Muscle of arm (tissue), 12 donors: ENCODE data around the gene WLS. TPM values are rescaled to one million over a fixed set of nuclear protein-coding genes. Genes with fewer than 3 reads are reported as not detected.

ENCODE experiments used
- DNase-seq: peaks from one replicate; pipeline ENCODE4 v3.0.0-alpha.2; 2013
- polyA plus RNA-seq, 12 donors: library from polyadenylated mRNA; unstranded; fragments of 120-200 nt; gene quantifications; one replicate each; pipeline ENCODE4 v1.2.1, GENCODE V29; 2013; ENCODE audit not compliant: insufficient read length in 12 of 12

The WLS gene
- polyA plus RNA-seq, 12 donors = 76.9 to 172 (median 102) TPM; not detected in 1

DNA sequence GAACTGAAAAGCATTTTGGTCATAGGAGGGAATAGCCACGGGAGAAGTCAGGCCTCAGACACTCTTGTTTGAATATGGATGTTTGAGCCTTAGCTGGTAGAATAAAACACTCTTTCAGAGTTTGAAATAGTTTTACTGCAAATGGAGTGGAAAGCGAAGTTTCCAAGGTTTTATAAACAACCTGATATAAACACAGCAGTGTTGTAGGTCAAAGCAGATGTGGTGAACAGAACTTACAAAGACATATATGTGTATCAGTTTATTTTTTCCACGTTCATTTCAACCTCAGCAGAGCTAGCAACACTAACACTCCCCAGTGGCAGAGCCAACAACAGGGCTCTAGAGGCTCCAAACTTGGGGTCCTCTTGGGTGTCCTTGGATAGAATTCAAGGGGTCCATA, 89.9 kb downstream of the WLS start:
- DNase-seq = no peak

DNA sequence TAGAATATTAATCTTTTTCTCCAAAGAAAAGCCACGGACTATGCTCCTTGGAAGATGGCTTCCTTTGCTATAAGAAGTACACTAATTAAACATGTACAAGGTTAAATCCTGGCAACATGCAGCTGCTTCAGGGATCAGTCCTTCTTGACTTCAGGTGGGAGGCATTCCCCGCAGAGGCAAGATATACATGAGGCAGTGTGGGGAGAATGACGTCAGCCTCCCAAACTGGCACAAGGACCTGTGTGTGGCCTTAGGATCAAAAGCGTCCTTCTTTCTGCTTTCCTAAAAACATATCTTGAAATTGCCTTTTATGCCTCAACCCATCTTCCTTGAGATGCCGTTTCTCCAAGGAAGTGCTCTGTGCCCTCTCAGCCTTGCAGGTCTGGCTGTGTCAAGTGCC, 90.3 kb downstream of the WLS start:
- DNase-seq = no peak

DNA sequence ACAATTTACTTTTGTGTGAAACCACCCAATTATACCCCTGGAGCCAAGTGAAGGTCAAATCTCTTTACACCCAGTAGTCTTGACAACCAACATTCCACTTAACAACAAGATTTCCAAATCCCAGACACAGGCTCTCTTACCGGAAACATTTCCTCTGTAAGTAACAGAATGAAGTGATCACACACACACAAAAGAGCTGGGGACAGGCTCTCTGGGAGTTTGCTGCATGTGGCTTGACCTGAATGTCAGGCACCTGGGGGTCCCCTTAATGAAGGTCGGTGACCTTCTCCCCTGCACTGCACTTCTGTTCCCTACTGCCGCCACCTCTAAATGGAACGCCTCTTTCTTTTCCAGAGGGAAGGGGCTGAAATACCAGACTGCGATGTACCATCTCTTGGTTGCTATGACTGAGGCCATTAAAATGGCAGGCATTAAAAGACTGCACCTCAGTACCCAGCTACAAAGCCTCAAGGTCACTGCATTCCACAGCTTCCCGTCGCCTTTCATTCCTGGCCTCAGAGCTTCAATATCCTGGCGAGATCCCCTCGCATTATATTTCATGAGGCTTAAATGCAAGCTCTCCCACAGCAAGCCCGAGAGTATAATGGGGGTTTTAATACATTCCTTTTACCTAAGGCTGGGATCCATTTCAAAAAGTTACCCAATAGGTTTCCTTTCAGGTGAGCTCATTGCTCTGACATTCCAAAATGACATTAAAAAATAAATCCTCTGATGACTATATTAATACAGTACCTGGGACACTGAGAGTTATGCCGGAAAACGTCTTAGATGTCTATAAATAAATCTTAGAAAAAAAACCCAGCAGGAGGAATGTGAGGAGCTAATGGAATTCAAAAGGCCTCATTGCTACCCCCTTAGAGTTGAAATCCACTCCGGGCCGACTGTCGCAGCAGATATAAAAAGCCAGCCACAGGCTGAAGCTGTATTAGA, 91.0 kb downstream of the WLS start:
- DNase-seq = no peak

DNA sequence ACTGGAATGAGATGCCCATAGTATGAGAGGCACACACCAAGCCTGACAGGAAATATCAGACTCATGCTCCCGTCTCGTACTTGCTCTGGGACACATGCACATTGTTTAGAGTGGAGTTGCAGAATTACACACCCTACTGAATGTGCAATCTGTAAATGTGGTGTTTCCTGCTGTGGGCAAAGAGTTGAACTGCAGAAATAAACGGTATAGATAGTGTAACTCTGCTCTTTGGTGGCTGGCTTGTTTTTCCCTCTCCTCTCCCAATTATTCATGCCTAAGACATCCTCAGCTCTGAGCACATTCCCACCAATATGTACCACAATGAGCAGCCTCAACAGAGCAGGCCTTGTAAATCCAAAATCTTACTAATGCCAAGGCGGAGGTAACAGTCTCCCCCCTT, 91.8 kb downstream of the WLS start:
- no peak for DNase-seq

DNA sequence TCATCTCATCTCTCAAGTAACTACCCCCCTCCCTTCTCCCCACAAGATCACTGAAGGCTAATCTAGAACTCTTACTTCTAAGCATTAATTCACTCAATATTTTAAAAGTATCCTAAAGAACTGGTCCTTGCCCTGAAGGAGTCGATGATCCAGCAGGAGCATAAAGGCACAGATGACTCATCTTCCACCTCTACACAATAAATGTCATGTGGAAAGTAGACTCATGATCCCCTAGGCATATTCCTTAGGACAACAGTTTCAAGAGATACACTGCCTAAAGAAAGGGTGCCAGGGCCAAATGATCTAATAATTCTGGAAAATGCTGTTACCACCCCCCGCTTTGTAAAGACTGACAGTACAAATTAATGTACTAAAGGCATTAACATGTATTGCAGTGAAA, 96.1 kb downstream of the WLS start:
- no peak for DNase-seq

DNA sequence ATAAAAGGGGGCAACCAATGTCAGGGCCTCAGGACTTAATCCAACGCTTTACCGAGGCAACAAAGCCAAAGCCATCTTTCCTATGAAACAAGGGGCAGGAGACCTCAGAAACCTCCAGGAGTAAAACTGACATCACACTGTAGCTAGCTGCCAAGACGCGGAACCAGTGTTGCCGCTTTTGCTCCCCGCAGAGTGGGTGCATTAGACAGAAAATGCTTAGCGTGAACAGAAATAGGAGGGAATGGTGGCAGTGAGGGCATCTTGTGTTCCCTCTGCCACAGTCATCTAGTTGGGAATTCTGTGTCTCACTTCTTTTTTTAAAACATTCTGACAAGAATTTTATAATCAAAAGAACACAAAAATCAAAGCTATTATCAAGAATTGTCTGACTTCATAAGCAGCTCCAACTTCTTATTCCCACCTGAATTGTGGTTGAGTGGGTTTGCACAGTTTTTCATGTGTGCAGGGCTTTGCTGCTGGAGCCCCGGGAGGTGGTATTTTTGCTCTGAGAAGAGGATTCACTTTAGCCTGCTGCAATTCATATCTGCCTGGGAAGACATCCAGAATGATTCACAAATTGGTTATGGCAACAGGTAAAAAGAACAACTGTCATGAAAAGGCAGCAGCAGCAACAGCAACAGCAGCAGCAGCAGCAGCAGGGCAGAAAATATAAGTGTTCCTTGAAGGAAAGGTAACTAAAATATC, 99.7 kb downstream of the WLS start:
- no peak for DNase-seq

DNA sequence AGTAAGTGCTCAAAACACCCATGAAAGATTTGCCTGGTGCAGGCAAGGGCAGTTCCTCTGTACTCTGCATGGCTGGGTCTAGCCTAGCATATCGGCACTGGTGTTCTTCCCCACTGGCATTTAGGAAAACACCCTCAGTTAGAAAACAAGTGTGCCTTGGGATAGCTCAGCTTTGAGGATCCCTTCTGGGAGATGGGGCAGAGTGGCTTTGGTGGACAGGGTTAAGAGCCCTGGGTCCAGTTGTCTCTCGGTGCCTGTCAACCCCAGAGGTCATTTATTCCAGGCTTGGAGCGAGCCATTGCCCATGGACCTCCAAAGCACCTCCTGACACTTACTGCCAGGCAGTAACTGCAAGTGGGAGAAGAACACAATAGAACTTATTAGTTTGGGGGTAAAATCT, 101.1 kb downstream of the WLS start:
- no peak for DNase-seq

DNA sequence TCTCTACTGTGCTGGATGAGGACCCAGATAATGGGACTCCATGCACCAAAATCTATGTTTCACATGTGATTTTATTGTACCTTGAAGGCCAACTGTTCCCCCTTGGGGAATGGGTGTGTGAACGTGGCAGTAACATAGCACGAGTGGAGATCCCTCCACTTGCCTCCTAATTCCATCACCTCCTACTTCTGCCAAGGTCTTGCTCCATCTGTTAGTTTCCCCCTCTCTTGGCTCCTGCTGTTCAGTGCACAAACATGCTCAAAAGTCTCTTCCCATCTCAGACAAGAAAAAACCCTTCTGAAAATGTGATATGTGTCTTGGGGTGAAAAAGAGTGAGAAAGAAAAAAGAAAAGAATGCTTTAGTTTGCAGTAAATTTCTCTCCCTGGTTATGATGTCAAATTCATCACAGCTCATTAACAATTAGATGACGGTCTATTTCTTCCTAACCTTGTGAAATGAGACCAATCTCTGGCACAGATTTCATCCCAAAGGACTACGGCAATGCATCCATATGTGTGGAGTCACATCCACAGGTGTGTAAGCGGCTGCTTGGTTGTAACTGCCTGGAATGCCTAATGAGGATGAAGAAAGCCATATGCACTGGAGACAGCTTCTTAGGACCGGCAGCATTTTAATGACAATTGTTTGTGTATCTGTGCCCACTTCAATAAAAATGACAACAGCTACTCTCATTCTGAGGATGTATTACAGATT, 102.6 kb downstream of the WLS start:
- no peak for DNase-seq

DNA sequence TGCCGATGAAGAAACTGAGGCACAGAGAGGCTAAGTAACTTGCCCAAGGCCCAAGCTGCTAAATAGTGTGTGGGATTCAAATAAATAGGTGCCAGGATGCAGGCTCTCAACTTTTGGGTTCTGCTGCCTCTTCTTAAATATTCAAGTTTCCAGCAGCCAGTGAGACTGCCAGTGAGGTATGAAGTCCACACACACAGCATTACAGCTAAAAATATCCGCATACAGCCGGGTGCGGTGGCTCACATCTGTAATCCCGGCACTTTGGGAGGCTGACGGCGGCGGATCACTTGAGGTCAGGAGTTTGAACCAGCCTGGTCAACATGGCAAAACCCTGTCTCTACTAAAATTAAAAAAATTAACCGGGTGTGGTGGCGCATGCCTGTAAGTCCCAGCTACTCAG, 103.5 kb downstream of the WLS start:
- no peak for DNase-seq

DNA sequence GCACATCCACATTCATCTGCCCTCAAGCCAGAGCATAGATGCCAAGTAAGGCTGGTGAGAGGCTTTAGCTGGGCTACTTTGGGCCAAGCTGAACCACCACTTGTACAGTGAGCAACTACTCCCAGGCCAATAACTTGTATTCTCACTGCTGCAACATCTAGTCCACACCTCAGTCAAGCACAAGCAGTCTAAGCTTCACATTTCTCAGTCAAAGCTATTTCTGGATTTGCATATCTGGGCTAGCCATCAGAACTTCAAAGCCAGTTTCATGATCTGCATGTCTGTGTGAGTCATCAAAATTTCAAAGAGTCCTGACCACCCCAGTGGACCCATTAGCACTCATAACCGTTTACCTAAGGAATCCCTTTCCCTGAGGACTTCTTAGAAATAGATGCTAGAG, 104.2 kb downstream of the WLS start:
- no peak for DNase-seq

DNA sequence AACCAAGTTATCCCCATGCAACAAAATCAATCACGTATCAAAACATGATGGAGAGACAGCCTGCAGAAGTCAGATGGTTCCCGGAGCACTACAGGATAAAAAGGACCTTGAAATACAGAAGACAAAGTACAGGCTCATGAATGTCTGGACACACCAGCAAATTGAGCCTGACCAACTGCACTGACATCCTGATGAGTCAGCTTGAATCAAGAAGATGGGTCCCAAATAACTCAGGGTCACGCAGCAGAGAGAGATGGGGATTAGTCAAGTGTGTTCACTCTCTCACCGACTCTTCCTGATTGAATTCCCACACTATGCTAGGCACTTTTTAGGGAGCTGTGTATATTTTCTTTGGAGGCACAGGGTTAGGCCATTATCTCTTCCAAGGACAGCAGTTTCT, 110.8 kb downstream of the WLS start:
- no peak for DNase-seq

DNA sequence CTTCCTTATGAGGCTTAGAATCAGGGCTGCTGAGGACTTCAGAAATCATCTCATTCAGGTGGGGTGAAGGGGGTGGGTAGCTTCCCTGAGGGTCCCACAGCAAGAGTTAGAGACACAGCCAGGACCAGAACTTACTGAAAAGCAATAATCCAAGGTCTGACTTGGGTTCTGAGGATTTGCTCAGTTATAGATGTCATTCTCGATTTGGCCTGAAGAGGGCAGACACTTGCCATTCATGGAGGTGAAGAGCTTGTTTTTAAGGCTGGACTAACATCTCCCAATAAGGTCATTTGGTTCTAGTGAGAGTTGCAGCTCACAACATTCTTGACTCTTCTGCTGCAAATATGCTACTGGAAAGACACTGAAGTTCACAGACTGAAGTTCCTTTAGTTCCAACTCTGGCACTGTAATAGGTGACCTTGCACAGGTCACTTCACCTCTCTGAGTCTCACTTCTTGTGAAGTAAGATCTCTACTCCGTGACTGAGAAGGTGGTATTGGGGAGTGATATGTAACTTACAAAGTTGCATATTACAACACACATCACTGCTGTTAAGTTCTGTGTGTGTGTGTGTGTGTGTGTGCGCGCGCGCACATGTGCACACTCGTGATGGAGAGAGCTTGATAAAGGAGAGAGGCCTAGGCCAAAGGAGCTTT, 112.1 kb downstream of the WLS start:
- peak; percentile 87 for DNase-seq

DNA sequence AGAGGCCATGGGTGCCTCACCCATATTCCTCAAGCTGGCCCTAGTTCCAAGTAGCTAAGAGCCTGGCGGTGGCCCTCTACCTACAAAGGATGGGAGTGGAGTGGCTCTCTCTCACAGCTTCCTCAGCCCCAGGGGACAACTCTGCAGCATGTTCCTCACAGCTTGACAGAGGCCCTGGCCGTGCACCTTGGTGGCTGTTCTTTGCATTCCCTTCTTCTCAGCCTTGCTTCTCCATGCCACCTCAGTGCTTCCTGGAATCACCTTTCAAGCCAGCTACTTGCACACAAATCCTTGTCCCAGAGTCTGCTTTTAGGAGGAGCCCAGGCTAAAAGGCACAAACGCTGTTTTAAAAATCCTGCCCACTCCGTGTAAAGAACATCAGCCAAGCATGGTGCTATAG, 112.9 kb downstream of the WLS start:
- no peak for DNase-seq

DNA sequence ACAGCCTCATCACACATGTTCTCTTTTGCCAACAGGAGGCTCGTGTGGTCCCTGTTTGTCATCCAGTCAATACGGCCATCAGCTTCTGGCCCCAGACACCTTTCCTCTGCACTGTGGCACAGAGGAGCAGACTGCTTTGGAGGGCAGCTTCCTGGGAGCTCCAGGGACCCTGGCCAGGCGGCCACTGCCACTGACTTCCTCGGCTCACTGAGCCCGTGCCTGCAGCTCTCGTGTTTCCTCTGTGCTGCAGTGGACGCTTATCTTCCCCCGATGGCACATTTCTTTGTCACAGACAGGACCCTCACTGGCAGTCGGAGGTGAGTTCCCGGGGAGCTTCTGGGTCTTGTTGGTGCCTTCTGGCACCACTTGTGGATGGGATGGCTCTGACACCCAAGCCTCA, 114.9 kb downstream of the WLS start:
- DNase-seq = no peak

DNA sequence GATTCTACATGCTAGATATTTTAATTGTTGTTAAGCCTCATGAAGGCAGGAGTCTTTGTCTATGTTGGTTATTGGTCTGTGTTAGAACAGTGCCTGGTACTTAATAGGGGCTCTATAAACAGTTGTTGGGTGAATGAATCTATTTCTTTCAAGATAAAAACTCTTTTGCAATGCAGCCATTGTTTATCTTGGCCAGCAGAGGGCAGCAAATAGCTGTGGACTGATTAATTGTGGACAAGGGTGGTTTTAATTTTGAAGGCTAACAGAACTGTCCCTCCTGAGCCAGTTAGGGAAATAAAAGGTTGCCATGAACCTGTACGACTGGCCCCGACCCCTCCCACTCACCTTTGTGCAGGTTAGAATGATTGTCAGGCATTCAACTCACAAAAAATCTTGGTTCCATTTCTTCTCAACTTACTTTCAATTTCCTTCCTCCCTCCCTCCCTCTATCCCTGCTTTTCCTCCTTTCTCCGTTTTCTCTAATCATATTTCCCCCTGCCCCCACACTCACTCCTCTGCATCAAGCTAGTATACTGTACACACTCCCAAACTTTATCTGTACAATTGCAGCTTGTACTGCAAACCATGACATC, 115.6 kb downstream of the WLS start:
- DNase-seq = peak; percentile 66

DNA sequence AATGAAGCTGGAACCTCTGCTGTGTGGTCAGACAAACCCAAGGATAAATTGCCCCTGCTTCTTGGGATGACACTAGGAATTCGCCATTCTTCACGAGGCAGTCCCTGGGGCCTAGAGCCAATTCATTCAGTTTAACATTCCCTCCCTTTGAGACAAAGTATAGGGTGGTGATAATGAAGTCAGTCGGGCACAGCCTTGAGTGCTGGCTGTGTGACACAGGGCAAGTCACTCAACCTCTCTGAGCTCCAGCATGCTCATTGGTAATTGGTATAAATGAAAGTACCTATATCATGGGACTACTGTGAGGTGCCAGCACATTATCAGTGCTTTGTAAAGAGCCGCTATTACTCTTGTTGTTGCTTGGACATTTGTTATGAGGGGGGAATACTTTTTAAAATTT, 117.0 kb downstream of the WLS start:
- no peak for DNase-seq

DNA sequence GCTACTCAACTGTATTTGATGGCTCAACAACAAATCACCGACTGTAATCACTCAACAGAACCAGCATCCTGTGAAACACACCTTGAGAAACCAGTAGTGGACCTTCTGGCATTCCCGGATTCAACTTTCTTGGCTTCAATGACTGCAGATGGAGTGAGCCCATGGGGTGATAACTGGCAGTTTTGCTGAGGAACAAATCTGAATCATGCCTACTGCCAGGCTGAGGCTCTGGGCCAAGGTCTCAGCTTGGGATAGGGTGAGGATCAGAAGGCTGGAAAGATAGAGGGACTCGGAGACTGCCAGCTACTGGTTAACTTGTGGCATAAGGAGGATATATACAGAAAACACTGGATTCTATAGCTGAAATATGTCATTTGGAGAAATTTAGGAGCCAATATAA, 118.4 kb downstream of the WLS start:
- no peak for DNase-seq

DNA sequence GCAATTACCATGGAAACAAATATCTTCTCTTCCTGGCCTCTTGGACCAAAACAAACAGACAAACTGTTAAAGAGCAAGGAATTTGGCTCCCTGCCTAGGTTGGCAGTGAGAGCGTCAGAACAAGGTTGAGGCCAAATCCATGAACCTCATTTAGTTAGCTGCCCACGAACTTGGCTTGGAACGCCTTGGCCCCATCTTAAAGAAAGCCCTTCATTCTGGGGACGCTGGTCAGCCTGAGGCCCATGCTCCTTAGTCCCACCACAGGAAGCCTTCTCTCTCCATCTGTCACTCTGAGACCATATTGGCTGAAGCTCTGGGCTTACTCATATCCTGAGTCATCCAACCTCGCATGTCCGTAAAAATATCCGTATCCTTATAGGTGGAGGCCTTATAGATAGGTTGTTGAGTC, 119.5 kb downstream of the WLS start:
- DNase-seq = no peak

DNA sequence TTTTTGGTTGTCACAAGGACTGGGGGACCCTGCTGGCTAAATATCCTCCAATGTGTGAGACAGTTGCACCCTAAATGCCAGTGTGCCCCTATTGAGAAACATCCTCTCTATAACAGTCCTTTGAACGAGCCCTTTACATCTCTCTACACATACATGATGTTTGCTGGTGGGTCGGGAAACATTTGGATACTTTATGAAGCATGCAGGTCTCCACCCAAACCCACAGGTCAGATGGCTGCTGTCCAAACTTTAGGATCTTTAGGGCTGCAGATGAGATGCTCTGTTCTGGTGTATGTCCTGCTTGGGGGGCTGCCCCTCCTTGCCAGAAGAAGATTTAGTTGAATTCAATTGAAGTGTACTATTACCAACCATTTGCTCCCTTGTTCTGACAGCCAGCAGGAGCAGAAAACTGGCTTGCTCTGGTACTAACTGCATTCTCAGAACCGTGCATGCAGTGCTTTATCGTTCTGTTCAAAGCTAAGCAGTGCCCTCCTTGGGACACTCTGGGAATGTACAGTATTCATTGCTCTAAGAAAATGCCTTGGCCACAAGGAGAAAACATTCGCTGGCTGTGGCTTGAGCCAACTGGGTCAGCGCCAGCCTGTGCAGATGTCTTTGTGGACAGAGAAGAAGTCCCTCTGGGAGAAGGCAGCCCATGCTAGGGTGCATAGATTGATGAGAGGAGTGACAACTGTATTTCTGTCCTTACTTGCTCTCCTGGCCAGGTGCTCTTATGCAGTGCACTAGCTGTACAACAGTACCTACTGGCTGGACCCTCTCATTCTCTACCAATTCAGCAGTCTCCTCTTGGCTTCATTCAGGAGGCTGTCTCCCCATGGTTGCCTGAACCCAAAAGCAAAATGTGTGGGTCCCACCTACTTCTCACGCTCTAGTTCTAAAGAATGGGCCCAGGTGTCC, 120.5 kb downstream of the WLS start:
- peak; percentile 77 for DNase-seq

DNA sequence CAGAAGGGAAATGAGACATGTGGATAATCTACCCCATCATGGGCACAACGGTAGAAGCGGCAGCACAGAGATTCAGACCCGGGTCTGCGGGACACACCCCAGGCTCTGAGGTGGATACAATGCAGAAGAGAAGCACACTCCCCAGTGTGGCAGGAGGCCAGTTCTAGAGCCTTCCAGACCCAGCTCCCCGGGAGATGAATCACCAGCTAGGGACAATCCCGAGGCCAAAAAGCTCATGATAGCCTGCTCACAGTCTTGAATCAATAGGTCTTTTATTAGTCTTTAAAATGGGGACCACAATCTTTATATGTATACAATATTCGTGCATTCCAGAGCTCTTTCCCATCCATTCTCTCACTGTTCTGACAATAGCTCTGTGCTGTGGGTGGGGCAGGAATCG, 124.6 kb downstream of the WLS start:
- no peak for DNase-seq
